Gastrocnemius medialis (tissue), 4 donors: ENCODE measurements around the gene FXYD4.

Experiments used
- CTCF ChIP-seq, 5 experiments: fragments of 450-650 bp in 3 of 5; fragments of 200-600 bp in 2 of 5; sonication (generic) in 2 of 5; IDR thresholded peaks in 4 of 5; conservative IDR thresholded peaks in 1 of 5; 1 replicate in 4 of 5; 2 replicates in 1 of 5; pipeline ENCODE4 v1.5.1; 2016 to 2019; ENCODE audit warnings: antibody characterized with exemption in 5 of 5, mild to moderate bottlenecking in 3 of 5, moderate library complexity in 3 of 5
- POLR2A ChIP-seq, 2 donors: fragments of 450-650 bp; IDR thresholded peaks; one replicate each; pipeline ENCODE4 v1.6.1; 2017; ENCODE audit warnings: antibody characterized with exemption in 2 of 2, mild to moderate bottlenecking in 2 of 2, moderate library complexity in 2 of 2

- TF ChIP-seq CTCF (IDR thresholded peaks at IDR 0.05 in 4 of 5, conservative IDR thresholded peaks at IDR 0.05 in 1 of 5) (no peak), POLR2A (IDR thresholded peaks at IDR 0.05) (no peak)
Measured at GRCh38 chr10:43360086-43360485, 11.3 kb upstream of the FXYD4 start.
